HG02588 (cell line): Measurements from ENCODE around the gene PRKN.
A peak's percentile ranks its signal among the peaks of the same experiment; 100 is the strongest.

Source experiments
- ATAC-seq: cut with Tn5 transposase; IDR thresholded peaks from one replicate; pipeline ENCODE4 v1.9.1; 2021; ENCODE audit warnings: mild to moderate bottlenecking, moderate library complexity; ENCODE audit not compliant: unreplicated experiment

The PRKN gene

DNA sequence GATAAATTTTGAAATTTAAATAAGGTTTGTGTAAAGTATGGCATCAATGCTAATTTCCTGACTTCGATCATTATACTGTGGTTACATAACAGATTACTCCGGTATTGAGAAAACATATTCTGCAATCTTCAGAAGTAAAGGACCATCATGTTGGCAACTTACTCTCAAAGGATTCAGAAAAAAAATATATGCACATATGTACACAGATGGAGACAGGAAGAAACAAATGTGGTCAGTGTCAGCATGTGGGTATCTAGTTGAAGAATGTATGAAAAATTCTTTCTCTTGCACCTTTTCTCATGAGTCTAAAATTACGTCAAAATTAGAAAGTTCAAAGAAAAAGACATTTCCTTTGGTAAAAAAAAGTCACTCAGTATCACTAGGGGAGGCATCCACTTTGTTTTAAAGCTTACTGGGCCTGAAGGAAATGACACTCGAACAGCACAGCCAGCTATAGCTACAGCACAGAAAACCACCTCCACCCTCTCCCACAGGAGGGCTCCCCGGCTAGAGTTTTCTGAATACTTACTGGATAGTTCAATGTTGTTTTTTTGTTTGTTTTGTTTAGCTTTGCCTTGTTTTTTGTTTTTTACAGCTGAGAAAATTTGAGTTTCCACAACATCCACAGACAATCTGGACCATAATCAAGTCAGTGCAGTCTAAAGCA is 1136.5 kb downstream of the PRKN start:
- no peak for ATAC-seq

DNA sequence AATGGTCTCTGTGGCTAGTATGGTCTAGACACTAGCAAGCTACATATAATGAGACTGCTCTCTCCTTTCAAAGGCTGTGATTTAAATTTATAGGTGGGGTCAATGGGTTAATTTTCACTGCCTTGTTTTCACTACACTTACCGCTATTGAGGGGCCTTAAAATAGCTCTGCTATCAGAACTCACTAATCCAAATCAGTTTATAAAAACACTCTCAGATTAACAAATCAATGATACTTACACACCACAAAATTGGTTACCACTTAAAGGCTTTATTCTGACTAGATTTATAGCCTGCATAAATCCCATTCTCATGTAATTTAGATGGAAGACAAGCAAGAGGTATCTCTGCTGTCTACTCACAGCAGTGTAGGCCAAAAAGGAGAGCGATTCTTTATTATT is 1140.7 kb downstream of the PRKN start:
- no peak for ATAC-seq

DNA sequence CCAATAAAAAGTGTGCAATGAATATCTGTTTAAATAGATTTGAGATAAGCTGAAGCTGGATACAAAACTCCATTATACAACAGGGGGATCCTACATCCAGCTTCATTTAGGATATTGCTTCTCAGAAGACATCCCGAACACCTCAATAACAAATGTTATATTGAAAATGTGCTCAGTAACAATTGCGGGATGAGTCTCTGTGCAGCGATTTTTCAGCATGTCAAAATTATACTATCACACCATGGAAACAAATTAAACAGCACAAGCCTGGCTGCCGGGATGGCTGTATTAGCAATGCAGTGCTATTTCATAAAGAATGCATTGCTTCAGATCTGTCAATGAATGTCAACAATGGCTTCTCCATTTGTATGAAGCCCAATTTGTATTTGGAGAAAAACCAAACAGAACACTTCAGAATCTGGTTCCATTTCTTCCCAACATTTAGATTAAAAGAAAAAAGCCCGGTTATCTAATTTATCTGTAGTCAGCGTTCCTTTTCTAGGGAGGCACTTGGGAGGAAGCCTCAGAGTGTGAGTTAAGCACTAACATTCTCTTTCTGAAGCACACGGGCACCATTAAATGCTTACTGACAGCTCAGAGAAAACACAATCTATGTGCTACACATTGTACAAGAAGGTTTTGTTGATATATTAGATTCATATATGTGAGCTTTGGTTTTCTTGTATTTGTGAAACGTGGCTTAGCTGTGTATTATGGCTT is 1142.8 kb downstream of the PRKN start:
- no peak for ATAC-seq

DNA sequence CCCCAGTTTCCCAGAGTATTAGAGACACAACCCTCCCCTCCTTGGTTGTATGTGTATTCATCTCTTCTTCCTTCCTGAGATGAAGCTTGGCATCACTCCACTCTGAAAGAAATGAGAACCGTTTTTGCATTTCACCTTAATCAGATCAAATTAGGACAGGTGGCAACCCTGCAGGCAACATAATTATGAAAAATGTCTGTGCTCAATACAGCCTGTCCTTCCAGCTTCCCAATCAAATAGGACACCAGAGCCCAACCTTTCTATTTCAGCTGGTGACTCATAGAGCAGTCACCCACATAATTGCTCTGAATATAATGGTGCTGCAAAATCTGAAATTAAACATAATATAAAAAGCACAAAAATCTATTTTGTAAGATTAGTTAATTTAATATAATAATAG is 1143.5 kb downstream of the PRKN start:
- ATAC-seq: no peak

DNA sequence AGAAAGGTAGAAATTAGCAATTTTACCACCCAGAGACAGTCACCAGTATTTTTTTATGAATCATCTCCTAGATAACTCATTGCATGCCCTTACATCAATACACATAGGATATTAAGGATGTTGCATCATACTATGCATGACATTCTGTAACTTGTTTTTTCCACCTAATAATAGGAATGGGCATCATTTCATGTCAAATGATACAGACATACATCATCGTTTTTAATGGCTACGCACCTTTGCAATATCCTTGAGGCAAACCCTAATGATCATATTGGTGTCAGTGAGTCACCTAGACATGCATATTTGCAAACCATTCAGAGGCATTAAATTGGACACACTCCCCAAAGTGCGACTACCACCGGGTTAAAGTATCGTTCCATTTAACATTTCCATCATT is 1144.0 kb downstream of the PRKN start:
- ATAC-seq: no peak

DNA sequence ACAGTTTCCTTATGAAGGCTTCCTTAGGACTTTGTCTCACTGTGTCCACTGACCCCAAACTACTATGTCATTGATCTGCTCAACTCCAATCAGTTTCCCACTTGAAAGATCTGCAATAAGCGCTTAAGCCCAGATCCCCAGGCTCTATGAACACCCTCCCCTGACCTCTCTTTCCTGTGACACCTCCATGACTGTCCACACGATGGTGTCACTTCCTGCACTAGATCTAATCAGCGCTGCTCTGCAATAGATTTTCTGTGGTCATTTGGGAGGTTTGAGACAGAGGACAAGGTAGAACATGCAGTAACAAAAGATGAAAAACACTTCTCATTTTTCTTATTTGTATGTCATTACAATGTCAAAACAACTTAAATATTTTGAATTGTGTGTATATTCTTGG is 1149.1 kb downstream of the PRKN start:
- ATAC-seq: no peak

DNA sequence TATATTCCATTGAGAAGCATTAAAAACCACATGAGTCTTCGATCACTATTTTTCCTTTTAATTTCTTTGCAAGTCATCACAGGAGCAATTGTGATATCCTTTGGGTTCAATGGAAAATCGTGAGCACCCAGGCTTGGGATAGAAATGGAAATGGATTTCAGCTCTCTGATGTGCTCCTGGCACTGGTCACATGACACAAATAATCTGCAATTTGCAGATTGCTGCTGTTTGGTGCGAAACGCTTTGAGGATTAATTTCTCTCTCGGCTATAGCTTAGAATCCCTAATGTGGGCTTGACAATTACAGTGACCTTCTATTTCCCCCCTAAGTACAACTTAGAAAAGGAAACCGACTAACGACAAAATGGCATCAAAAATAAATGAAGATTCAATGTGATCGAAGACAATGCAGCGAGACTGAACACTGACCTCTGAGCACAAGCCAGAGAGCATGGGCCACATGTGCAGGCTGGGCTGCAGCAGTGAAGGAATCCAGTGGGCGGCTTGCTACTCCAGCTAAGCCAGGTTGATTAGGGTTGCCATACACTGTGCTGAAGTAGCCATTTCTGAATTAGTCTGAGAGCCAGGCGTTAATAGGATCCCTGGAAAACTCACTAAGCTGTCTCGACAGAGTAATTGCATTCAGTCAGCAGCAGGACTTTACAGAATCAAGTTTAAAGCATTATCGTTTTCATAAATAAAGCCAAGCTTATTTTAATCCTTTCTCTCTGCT is 1151.9 kb downstream of the PRKN start:
- no peak for ATAC-seq

DNA sequence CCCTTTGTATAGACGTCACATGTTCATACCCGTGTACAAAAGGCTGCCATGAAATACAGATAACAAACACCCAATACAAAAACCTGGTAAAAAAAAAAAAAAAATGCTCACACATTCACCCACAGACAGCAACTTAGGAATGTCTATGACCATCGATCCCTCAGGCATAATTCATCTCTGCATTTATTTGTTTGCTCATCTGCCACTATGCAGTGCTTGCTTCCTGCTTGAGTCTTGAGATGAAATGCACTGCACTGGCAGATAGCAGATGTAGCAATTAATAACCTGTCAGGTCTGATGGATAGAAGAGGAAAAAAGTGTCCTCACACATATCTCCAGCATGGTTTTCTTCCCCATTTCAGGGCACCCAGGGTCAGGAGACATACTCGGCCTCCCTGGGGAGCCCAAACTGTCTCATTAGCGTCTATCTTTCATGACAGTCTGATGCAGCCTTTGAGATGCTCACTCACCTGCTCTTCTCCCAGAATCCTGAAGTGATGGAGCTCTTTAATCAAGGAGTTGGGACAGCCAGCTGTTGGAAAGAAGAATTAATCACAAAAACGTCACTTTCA is 1158.6 kb downstream of the PRKN start:
- ATAC-seq: no peak

DNA sequence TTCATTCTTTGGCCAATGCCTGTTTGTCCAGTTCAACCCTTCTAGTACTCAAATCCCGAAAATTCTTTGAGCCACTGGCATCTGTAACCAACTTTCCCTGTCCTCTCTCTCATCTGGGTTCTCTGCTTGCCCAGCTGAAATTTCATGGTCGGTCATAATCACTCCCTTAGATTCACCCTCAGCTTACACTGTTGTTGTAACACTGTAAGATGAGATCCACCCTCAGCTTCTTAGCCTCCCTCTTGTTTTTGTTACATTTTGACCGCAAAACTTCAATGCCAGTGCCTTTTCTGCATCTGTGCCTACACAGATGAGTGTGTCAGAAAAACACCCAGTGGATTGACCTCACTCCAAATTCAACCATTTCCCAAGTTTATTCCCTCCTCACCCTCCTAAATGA is 1162.6 kb downstream of the PRKN start:
- no peak for ATAC-seq

DNA sequence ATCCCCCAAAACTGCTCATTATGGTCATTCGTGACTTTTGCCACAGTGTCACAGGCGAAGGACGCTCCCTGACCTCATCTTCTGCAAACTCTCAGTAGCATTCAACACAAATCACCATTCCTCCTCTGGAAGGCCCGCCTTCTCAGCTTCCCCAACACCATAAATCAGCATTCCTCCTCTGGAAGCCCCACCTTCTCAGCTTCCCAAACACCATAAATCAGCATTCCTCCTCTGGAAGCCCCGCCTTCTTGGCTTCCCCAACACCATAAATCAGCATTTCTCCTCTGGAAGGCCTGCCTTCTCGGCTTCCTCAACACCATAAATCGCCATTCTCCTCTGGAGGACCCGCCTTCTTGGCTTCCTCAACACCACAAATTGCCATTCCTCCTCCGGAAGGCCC is 1165.7 kb downstream of the PRKN start:
- ATAC-seq: no peak

DNA sequence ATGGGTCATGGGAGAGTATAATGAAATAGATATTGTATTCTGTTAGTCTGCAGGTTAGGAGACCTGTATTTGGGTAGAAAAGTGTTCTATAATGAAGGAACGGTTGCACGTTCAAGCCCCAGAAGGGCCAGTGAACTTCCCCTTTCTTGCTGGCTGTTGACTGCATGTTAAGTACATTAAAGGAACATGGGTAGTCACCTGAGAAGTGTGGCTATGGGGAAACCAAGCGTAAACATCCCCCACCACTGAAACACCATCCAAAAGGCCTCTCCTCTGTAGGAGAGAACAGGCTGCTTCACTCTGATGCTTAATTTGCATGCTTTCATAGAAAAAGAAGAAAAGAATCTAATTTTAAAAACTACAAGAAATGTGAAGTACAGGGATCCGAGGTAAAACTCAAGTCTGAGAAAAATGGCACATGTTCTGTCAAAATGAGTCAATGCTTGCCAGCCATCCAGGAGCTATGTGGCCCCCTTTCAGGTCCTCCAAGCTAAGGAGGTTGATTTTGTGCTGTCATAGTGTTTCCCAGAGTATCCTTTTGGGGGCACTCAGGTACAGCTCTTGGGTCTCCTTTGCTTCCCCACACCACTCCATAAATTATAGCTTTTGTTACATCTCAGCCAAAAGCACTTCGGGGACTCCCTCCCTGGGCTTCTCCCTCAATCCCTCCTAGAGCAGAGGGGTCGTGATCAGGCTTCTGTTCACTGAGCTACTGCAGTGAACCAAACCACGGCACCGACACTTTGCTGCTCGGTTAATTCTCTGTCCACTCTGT is 1170.0 kb downstream of the PRKN start:
- no peak for ATAC-seq

DNA sequence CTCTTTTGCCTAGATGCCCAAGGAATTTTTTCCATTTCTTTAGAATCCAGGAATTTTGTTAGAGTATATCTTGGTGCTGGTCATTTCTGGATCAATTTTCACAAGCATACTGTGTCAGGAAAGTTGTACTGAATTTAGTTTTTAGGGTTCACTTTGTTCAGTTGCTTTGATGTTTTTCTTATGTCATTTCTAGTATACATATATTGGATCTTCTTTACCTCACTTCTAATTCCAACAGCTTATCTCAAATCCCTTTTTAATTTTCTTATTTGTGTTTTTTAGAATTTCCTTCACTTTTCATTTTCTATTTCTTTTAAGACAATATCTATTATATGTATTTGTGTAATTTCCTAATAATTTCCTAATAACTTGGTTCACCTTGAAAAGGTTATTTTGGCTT is 1172.7 kb downstream of the PRKN start:
- no peak for ATAC-seq

DNA sequence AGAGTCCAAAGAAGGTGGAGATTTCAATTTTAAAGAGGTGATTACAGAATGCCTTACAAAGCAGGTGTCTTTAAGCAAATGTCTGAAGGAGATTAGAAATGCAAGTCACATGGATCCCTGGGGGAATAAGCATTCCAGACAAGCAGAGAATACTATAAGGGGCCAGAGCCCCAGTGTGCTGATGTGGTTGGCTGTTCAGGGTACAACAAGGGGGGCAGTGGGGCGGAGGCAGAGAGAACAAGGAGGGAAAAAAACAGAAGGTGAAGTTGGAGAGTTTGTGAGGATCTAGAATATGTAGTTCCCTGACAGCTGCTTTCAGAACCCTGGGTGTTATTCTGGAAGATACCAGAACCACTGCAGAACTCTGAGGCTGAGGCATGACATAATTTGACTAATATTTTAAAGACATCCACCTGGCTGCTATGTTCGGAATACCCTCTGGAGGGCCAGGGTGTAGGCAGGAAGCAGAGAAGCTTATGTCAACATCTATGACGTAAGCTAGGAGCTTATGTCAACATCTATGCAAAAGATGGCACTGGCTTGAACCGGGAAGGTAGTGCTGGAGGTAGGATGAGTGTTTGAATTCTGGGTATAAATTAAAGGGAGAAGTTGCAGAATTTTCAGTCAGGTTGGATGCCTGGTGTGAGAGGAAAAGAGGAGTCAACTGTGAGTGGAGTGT is 1177.5 kb downstream of the PRKN start:
- ATAC-seq: no peak

DNA sequence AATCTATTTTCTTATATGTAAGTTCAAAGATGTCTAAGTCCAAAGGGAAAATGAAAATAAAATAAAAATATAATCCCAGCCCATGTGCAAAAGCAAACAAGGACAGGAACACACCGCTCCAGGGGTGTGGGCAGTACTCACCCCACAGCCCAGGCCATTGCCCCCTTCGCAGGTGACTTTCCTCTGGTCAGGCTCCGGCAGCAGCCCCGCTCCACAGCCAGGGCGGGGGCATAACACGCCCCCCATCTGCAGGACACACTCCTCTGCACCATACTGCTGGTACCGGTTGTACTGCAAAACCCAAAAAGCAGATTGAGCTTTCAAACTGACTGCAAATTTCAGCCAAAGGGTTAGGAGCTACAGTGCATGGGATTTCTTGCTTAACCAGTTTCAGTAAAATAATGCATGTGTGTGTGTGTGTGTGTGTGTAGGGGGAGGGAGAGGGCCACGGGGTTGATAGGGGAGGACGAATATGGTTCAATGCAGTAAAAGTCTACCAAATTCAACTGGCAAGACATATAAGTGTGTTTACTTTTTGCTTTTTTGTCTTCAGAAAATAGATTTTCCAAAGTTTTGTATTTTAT is 1178.8 kb downstream of the PRKN start:
- no peak for ATAC-seq

DNA sequence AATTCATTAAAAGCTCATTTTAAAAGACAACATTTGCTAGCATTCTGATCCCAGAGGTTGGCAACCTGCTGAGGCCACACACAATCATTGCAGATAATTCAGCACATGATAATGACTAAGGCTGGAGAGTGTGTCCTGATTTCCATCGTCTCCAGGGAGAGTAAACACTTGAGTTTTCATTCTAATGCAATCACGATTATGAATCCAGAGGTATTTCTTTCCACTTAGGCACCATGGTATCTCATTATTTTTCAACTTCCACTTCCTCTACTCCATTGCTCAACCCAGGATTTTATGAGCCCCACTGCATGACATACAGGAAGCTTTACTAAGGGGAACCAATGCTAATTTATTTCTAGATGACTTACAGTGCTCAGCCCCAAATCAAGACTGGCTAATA is 1179.9 kb downstream of the PRKN start:
- ATAC-seq: no peak

DNA sequence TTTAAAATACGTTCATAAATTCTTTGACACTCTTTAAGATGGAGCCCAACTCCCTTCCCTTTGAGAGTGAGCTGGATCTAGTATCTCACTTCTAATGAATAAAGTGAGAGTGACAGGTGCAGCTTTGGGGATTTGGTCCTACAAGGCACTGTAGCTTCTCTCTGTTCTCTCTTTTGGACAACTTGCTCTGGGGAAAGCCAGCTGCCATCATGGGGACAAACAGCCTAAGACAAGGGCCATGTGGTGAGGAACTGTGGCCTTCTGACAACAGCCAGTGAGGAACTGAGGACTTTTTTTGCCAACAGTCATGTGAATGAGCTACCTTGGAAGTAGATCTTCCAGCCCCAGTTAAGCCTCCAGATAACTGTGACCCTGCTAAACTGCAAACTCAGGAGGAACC is 1180.9 kb downstream of the PRKN start:
- no peak for ATAC-seq

DNA sequence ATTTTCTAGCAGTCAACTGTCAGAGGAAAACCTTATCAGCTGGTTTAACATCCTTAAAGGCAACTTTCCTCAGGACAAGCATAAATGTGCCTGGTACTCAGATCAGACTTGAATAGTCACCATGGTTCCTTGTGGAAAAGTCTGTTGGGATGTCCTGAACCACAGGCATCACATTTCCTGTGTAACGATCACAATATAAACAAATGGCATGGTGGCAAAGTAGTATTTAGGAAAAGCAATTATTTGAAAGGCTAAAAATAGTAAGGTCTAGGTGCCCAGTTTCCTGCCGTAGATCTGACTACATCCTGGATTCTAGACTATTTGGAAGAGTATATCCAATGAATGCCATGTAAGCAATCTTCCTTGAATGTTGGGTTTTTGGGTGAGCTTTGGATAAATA is 1181.8 kb downstream of the PRKN start:
- no peak for ATAC-seq

DNA sequence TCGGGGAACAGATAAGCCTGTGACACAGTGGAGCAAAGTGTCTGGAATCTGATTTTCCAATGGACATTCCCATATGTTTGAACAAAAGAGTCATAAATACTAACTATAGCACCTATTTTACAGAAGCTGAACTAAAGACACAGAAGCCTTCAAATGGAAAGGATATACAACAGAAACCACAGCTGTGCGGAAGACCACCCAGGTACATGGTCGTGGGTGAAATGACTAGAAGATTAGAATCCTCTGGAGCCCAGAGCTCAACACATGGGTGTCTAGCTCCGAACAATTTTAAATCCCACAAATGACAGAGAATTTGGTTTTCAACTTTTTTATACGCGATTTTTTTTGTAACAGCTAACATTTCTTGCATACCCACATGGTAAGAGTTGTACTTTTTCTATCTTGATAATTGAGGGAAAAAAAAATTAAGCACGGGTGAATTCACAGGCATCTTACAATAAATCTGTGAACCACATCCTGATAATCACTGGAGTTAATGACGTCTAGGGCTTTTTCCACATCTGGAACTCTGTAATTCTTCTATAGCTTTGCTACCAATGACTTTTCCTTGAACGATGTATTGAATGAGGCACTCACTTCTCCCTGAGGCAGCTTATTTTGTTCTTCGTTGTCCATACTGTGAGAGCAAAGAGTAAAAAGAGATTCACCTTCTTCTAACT is 1182.6 kb downstream of the PRKN start:
- no peak for ATAC-seq

DNA sequence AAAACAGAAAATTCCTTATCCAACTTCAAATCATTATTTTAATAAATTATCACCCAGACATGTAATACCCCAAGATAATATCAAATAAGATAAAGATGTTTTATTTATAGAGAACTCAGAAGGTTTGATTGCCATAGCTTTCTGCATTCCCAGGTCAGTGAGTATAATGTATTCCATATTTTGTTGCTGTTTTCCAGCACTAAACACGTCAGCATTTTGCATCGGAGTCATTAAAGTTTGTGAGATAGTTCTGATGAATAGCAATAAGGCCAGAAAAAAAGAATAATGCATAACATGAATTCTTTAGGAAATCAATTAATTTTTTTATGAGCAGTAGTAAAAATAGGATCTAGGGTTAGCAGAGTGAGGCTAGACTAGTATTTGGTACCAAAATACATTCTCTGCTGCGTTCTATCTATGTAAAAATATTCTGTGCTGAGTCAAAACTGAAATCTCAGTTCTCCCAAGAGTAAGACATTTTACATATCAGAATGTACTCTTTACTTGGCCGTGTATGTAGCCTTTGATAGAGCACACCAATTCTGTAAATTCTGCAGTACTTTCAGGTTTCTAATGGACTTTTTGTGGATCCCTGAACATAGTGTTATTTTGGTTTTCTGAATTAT is 1183.8 kb downstream of the PRKN start:
- ATAC-seq: peak; percentile 57
